ENCODE measurements around the gene PPP1R10.

The PPP1R10 gene

DNA sequence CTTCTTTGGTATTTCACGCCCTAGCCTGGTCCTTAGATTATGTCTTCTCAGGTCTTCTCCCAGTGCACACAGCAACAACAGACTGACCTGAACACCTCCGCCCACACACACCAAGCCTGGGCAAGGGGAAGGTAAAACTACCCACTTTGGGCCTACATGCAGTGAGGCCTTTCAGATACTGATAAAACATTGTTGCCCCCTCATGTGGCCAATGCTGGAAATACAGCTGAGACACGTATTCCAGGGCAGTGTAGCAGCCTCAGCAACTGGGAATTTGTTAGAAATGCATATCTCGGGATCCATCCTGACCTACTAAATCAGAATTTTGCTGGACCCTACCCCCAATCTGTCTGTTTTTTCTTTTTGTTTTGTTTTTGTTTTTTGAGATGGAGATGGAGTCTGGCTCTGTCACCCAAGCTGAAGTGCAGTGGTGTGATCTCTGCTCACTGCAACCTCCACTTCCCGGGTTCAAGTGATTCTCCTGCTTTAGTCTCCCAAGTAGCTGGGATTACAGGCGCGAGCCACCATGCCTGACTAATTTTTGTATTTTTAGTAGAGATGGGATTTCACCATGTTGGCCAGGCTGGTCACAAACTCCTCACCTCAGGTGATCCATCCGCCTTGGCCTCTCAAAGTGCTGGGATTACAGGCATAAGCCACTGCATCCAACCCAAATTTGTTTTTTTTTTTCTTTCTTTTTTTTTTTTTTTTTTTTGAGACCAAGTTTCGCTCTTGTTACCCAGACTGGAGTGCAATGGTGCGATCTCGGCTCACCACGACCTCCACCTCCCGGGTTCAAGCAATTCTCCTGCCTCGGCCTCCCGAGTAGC, 19.5 kb downstream of the PPP1R10 start:
- peak; percentile 79 for DNase-seq

DNA sequence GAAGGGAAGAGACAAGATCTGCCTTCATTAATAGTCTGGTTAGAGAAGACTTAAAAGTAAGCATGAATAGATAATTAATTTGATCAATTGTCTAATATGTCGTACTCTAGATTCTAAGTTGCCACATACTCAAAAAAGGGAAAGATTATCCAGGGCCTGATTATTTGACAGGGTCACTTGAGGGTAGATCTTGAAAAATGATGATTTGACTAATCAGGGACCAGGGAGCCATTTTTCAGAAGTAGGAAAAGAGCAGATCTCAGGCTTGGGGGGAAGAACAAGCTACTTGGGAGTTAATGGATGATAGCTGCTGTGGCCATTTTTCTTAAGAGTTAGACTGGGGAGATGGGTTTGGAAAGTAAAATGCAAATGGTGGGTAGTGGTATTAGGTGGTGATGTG, 24.8 kb downstream of the PPP1R10 start:
- DNase-seq = no peak

DNA sequence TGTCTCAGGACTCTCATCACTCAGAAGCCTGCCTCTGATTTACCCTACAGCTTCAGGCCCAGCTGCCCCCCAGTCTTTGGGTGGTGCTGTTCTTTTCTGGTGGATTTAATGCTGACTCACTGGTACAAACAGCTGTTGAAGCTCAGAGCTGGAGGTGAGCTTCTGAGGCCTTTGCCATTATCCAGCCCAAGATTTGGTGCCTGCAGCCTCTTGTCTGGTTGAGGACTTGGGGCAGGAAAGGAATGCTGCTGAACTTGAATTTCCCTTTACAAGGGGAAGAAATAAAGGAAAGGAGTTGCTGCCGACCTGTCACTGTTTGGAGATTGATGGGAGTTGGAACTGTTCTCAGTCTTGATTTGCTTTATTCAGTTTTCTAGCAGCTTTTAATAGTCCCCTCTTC, 26.0 kb downstream of the PPP1R10 start:
- DNase-seq = no peak

DNA sequence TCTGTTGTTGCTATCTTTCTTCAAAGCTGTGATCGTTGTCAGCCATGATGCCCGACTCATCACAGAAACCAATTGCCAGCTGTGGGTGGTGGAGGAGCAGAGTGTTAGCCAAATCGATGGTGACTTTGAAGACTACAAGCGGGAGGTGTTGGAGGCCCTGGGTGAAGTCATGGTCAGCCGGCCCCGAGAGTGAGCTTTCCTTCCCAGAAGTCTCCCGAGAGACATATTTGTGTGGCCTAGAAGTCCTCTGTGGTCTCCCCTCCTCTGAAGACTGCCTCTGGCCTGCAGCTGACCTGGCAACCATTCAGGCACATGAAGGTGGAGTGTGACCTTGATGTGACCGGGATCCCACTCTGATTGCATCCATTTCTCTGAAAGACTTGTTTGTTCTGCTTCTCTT, 26.5 kb downstream of the PPP1R10 start:
- DNase-seq = no peak

DNA sequence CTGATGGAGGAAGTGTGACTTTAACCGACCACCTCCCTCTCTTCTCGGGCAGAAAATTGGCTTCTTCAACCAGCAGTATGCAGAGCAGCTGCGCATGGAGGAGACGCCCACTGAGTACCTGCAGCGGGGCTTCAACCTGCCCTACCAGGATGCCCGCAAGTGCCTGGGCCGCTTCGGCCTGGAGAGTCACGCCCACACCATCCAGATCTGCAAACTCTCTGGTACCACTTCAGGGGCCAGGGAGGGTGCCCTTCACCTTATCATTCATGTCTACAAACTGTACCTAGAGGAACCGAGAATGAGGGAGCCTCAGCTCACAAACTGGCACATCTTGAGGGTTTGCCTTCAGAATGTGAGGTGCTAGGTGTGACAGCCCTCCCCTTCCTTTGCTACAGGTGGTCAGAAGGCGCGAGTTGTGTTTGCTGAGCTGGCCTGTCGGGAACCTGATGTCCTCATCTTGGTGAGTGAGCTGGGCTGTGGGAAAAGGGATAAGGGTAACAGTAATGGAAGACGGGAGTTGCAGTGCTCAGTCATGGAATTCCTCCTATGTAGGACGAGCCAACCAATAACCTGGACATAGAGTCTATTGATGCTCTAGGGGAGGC, 27.2 kb downstream of the PPP1R10 start:
- DNase-seq = no peak

DNA sequence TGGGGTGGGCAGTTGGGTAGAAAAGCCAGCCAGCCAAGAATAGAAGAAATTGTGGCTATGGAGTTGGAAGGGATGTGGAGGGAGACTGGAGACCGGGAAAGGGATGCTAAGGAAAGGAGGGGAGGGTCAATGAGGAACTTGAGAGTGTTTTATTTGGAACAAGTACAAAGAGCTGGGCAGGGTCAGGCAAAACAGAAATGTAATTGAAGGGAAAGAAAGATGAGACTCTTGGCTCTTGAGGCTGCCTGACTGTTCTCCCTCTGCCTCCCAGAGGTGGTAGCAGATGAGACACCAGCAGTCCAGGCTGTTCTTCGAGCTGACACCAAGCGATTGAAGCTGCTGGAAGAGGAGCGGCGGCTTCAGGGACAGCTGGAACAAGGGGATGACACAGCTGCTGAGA, 33.1 kb downstream of the PPP1R10 start:
- no peak for DNase-seq

DNA sequence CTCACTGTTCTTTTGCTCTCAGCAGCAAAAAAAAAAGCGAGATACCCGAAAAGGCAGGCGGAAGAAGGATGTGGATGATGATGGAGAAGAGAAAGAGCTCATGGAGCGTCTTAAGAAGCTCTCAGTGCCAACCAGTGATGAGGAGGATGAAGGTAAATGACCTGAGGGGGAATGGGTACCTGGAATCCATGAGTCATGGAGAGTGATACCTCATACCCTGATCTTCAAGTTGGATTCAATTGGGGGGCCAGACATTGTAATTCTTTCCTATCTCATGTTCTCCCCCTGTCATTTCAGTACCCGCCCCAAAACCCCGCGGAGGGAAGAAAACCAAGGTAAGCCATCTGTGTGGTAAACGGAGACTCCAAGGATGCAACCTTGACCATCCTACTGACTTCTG, 39.0 kb downstream of the PPP1R10 start:
- no peak for DNase-seq

DNA sequence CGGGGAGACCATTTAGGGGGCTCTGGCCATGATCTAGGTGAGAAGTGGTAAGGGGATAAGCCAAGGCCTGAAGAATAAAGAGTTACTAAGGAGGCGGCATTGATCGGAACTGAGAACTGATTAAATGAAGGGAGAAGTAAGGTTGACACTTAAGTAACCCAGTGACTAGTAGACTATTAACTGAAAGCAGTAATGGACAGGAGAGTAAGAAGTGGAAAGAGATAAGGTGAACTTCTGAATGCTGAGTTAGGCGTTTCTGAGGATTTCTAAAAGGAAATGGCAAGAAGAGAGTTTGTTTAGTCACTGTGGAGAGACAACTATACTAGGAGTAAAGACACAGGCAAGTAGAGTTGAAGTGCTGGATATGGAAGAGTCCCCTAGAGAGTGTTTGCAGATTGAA, 43.9 kb downstream of the PPP1R10 start:
- no peak for DNase-seq

DNA sequence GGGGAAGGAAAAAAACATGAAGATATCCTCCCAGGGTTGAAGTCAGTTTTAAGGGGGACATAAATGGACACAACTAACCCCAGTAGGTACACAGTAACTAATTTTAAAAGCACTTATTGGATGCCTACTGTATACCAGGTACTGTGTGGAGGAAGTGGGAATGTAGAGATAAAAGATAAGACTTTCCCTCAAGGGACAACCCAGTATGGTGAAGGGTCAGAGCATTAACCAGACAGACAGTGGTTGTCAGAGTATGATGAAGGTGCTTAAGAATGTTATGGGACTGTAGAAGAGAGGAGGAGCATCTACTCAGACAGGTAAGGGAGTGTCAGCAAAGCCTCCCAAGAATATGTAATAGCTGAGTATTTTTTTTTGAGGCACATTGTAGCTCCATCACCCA, 44.9 kb downstream of the PPP1R10 start:
- no peak for DNase-seq

DNA sequence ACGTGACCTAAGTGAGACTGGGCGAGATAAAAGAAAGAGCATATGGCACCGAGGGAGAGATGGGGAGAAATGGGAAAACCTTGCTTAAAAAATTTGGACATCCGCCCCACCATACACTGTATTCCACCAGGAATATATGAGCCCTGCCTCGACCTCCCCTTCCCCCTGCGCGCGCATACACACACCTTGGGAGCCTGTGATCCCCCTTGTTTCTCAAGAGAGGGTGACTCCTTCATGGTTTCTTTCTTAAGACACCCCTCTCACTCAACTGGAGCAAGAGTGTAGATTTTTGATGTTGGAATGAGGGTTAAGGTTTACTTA, 45.3 kb downstream of the PPP1R10 start:
- DNase-seq = no peak

DNA sequence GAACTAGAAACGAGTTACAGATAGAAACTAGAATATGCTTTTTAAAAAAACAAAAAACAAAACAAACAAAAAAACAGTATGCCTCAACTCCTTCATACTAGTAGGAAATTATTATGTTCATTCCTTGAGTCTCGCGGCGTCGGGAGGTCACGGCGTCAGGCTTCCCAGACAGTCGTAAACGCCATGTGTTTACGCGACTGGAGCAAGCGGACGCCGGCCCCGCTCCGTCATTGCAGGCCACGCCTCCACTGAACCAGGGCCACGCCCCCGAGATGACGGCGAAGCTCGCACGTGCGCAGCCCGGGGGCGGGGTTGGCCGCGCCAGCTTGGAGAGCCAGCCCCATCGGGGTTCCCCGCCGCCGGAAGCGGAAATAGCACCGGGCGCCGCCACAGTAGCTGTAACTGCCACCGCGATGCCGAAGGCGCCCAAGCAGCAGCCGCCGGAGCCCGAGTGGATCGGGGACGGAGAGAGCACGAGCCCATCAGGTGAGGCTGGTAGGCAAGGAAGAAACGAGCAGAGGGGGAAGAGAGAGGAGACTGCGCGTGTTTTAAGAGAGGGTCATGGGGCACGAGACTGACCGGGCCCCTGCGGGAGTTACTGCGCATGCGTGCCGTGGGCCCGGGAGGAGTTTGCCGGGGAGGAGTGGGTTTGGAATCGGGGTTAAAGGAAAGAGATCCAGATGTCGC, 45.8 kb downstream of the PPP1R10 start, which contains the start of gene ABCF1:
TSS of gene ABCF1 (plus strand) at position 368 of the 687 bp plus-strand sequence. CDS start at position 414, 46 bp downstream.
- DNase-seq = peak; percentile 100

DNA sequence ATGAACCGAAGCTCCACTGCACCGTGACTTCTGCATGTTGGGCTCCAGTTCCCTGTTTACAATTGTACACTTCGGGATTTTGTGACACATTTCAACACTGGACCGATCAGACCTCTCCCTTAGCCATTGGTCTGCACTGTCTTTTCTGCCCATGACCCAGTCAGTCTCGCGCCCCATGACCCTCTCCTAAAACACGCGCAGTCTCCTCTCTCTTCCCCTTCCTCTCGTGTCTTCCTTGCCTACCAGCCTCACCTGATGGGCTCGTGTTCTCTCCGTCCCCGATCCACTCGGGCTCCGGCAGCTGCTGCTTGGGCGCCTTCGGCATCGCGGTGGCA, 46.3 kb downstream of the PPP1R10 start:
- no peak for DNase-seq

DNA sequence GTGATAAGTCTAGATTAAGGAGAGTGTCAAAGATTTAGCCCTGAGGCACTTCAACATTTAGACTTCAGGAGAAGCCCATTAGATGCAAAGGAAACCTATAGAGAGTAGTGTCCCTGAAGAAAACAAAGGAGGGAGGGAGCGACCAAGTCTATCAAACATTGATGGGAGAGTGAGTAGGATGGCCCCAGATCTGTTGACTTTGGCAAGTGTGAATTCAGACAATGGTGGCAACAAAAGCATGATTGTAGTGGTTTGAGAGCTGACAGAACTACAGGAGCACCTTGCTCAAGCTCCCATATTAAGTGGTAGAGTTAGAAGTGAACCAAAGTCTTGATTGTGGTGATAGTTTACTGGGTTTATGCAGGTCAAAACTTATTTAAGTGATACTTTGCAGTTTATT, 46.8 kb downstream of the PPP1R10 start:
- DNase-seq = no peak

DNA sequence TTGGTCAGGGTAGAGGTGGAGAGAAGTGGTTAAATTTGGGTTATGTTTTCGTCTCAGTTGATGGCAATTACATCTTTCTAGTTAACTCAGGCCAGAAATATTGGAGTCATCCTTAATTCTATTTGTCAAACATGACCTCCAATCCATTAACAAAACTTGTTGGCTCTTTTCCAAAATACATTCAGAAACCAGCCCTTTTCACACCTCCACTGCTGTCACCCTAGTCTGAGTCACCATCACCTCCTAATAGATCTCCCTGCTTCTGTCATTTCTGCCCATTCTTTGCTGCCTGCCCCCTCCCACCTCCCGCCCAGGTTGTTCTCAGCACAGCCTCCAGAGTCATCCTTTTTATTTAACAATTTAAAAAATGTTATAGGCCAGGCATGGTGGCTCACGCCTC, 48.8 kb downstream of the PPP1R10 start:
- no peak for DNase-seq

DNA sequence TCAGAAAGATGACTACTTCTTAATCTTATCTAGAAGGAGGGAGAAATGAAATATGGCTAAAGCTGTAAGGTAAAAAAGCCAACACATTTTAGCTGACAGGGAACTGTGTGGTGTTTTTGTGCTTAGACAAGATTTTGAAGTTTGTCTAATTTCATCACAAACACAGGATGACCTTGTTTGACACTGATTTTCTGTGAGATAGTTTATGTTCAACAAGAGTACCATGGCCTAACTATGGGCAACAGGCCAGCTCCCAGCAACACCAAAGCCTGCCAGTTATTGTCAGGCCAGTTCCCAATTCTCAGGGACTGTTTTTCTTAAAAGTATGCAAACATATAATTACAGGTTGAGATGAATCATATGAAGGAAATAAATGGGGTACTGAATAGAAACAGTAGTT, 51.3 kb downstream of the PPP1R10 start:
- no peak for DNase-seq

DNA sequence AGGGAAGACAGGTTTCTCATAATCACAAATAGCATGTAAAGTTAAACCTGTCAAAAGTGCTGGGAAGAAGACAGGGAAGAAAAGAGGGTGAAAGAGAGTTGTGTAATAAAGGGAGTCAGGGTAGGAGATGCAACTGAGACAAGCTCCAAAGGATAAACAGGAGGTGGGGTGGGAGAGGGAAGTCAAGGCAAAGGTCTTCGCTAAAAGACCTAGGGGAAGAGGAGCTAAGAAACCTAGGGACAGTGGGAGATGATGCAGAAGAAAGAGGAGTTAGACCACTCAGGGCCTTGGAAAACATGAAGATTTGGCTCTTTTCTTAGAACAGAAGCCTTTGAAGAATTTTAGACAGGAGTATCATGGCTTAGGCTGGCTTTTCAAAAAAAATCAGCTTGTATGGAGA, 52.9 kb downstream of the PPP1R10 start:
- DNase-seq = no peak

DNA sequence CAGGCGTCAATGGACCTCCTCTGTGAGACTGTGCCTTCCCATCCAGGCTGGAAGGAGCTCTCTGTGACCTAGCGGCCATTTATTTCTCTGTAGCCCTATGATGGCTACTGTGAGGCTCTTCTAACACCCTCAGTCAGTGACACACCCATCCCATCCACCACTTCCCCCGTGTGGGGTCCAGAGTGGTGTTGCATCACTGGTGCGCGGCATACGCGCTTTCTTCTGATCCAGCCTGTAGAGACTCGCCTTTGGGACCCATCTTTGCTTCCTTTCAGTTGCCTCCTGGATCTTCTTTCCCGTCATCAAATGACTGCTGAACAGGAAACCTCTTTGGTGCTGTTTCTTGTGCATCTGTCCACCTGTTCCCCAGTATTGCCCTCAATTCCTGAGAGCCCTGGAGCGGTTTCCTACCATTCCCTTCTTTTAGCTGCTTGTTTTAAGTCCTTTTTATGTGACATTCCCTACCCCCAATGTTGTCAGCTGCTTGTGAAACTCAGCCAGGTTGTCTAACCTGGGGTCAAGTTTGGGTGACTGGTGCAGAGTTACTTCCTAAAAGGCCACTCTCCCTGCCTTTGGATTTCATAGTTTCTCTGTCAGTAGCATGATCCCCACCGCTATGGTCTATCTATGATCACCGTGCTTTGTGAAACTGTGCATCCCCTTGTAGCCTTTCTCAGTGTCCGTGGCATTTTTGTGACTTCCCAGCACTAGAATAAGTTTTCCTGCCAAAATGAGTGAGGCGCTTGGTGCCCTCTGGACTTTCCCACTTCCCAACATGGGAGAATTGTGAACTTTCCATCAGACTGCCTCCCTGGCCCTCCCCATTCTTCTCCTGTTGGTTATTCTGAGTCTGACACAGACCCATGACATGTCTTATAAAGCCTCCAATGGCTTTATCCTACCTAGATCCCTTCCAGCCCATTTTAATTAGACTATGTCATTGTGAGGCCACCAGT, 54.3 kb downstream of the PPP1R10 start:
- no peak for DNase-seq

DNA sequence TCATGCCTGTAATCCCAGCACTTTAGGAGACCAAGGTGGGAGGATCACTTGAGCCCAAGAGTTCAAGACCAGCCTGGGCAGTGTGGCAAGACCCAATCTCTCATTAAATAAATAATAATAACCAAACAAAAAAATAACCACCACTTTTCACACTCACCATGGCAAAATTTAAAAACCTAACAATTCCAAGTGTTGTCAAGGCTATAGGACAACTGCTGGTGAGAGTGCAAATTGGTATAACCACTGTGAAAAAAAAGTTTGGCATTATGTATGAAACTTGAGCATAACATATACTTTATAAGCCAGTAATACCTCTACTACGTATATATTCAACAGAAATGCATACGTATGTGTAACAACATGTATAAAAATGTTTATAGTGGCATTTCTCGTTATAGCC, 56.1 kb downstream of the PPP1R10 start:
- no peak for DNase-seq

DNA sequence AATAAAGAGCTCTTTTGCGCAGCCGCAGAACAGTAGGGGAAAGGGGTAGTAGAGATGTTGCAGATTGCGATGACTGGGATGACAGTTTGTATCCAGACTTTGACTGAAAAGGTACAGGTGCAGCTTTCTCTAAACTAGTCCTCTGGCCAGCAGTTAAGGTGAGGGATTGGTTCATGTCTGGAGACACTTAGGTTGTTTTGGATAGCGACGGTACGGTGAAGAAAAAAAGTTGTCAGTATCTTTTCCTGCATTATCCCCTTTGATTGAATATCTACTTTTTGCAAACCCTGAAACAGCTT, 59.4 kb downstream of the PPP1R10 start:
- no peak for DNase-seq

DNA sequence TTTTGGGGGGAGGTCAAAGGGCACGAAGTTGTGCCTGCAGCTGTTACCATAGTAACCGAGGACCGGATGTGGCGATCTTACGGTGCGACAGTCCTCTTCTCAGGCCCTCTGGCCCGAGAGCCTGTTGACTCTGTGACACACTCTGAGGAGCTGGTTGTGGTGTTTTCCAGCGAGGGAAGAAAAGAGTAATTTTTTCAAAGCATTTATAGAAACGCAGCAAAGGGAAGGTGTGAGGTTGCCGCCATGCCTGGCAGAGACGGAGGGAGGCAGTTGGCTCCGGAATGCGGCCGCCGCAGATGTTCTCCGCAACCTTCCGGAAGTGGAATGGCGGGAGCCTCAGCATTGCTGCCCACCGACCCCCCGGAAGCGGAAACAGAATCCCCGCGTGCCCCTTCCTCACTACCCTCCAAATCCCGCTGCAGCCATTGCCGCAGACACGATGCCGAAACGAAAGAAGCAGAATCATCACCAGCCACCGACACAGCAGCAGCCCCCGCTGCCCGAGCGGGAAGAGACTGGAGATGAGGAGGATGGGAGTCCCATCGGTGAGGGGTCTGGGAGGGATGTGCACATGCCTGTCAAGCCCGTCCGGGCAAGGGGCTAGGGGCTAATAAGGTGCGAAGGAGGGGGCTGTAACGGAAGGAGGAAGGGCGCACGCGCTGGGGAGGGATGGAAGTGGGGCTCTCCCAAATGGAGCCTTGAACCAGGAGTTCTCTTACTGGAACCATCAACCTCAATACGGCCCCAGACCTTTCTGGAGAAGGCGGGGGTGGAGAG, 59.9 kb downstream of the PPP1R10 start, which contains the start of gene PRR3:
TSS of gene PRR3 (plus strand) at position 390 of the 777 bp plus-strand sequence. CDS start at position 440, 50 bp downstream.
- DNase-seq = no peak

DNA sequence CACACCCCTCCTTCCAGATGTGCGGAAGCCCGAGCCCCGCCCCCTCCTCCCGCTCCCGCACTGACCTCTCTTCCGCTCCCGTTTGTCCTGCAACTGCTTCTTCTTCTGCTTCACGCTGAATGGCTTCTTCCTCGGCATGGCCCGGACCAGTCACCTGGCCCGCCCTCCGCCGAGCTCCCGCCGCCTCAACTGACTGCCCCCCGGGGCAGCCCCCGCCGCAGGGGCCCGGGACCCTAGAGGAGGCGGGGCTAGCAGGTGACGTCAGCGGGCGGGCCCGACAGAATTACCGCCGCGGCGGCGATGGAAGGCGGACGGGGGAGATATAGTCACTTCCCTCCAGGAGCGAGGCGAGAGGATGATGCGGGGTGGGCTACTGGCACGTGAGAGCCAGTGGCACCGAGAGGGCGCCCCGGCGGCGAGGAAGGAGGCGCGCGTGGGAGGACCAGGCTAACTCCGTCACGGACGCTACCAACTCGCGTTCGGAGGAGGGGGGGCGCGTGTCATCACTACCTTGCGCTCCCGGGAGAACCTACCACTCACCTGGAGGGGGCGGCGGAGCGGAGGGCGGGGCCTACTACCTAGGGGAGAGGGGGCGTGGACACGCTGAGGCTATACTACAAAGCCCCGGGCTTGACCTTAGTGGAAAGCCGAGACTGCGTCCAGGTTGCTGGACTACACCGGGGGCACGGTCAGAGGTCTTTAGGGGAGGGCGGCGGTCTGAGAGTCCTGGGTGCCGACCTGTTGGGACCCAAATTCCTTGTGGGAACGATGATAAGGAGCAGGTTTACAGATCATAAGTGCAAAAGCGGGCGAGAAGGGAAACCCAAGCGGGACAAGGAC, 60.8 kb downstream of the PPP1R10 start, which contains the start of gene GNL1:
TSS of gene GNL1 (minus strand) at position 424 of the 840 bp plus-strand sequence. CDS start at position 138, 286 bp downstream.
- peak; percentile 99 for DNase-seq

DNA sequence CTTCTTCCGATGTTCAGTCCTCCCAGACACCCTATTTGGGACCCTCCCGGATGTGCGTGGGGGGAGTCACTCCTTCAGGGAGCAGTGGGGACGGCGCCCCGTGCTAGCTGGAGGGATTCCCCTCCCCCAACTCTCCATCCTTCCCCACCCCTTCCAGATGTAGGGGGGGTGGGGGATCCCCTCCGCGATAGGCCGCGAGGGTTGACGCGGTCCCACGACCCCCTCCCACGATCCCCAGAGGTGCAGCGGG, 61.3 kb downstream of the PPP1R10 start:
- DNase-seq = no peak
